ENCODE measurements around the gene ST8SIA2.

GRCh38 chr15:92409521-92409920 lies 15.8 kb downstream of the ST8SIA2 start:
- TF ChIP-seq, protein P1, sequence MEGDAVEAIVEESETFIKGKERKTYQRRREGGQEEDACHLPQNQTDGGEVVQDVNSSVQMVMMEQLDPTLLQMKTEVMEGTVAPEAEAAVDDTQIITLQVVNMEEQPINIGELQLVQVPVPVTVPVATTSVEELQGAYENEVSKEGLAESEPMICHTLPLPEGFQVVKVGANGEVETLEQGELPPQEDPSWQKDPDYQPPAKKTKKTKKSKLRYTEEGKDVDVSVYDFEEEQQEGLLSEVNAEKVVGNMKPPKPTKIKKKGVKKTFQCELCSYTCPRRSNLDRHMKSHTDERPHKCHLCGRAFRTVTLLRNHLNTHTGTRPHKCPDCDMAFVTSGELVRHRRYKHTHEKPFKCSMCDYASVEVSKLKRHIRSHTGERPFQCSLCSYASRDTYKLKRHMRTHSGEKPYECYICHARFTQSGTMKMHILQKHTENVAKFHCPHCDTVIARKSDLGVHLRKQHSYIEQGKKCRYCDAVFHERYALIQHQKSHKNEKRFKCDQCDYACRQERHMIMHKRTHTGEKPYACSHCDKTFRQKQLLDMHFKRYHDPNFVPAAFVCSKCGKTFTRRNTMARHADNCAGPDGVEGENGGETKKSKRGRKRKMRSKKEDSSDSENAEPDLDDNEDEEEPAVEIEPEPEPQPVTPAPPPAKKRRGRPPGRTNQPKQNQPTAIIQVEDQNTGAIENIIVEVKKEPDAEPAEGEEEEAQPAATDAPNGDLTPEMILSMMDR (IDR thresholded peaks at IDR 0.05) = no peak
- no peak for TF ChIP-seq POLR2A (IDR thresholded peaks at IDR 0.05)

Measured in adrenal gland (tissue), 5 donors.